Left ventricle myocardium inferior (tissue), 1 donor: ENCODE data around the gene SLC30A2. TPM values are rescaled to one million over a fixed set of nuclear protein-coding genes. Genes with fewer than 3 reads are reported as not detected.

Experiments
- DNase-seq: peaks from one replicate; pipeline ENCODE4 v3.0.0-alpha.2; 2020
- H3K27ac ChIP-seq: fragments of 200-600 bp; replicated peaks from 2 replicates; pipeline ENCODE4 v1.8.0; 2021
- H3K27me3 ChIP-seq: fragments of 200-600 bp; 2 replicates; pipeline ENCODE4 v1.8.0; 2021; ENCODE audit warnings: low read depth
- H3K36me3 ChIP-seq: fragments of 200-600 bp; 2 replicates; pipeline ENCODE4 v1.8.0; 2021
- H3K4me1 ChIP-seq: fragments of 200-600 bp; 2 replicates; pipeline ENCODE4 v1.8.0; 2021
- H3K4me3 ChIP-seq: fragments of 200-600 bp; 2 replicates; pipeline ENCODE4 v1.8.0; 2021; ENCODE audit warnings: mild to moderate bottlenecking, moderate library complexity
- H3K9me3 ChIP-seq: fragments of 200-600 bp; replicated peaks from 2 replicates; pipeline ENCODE4 v1.8.0; 2021
- intact Hi-C: fragments of 100-400 bp; cut with micrococcal nuclease; formaldehyde crosslinking; loops from one replicate; pipeline ENCODE4 v1.11.0; 2022
- total RNA-seq: library from RNA; stranded (reverse); fragmentation: NEBNext Ultra II Directional; extraction: Animal tissue kit (Norgen Biotek cat#: 25700); gene quantifications from one replicate; pipeline ENCODE4 v1.2.1, GENCODE V29; 2021
- TF ChIP-seq, protein P1 (sequence below): fragments of 200-600 bp; IDR thresholded peaks from 2 replicates; pipeline ENCODE4 v1.8.0; 2021; ENCODE audit warnings: antibody characterized with exemption, mild to moderate bottlenecking, borderline replicate concordance
- donor health status: DM: no; HTN: yes; CAD: no; lungs with severe emphysema.

SLC30A2 gene
- total RNA-seq, 1 donor from 2014 or later: 7.1 TPM

DNA sequence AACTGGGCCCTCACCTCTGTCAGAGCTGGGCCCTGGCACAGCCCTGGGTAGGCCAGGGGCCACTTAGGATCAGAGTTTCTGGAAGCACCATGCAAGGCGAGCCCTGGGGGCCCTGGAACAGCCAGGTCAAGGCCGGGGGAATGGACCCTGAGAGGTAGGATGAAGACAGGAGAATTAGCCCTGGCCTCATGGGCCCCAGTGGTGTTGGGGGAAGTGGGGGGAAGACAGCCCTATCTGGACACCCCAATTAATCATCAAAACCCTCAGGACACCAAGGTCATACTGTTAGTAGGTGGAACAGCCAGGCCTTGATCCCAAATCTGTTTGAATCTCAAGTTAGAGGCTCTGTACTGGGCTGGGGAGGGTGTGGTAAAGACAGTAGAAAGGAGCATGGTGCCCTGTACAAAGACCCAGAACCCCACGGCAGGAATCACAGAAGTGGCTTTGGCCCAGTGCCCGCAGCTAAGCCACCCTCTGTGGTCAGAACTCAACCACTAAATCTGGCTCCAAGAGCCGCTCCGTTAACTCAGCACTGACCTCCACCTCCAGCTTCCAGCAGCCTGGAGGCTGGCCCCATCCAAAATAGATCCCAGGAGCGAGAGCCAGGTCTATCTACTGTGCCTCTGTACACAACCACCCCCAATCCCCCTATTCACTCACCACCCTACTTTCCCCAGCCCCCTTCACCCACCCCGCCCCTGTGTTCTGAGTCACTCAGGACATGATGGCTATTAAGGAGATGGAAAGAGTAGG, 35.5 kb upstream of the SLC30A2 start:
- peaks cover 60% of the 10 kb centered on the region for H3K4me1 ChIP-seq
- intact Hi-C loops: no loop called here

DNA sequence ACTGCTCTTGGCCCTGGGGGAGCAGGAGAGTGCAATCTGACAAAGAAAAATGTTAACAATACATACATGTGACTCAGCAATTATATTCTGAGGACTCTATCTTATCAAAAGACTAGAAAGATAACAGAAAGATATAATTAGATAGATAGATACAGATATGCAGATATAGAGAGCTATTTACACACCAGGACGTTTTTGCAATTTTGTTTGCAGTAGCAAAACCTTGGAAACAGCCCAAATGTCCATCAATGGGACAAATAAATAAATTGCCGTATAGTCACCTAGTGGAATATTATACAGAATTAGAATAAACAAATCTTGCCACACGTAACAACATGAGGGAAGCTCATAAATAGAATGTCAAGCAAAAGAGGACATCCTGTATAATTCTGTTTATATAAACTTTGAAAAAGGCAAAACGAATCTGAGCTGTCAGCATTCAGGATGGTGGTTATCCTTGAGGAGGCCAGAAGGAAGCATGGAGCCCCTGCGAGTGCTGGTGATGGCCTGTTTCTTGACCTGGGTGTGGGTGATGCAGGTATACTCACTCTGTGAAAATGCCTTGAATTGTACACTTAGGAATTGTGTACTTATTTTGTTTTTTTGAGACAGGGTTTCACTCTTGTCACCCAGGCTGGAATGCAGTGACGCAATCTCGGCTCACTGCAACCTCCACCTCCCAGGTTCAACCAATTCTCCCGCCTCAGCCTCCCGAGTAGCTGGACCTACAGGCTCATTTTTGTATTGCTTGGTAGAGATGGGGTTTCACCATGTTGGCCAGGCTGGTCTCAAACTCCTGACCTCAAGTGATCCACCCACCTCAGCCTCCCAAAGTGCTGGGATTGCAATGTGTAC, 34.3 kb upstream of the SLC30A2 start:
- Histone ChIP-seq H3K4me1 (peaks cover 71% of the 10 kb centered on the region), H3K27me3 (peaks cover 13% of the 10 kb centered on the region), H3K27ac (peak overlapping the region; percentile 90), H3K9me3 (no peaks in the 10 kb centered on the region), H3K4me3 (no peak overlapping the region), H3K36me3 (no peaks in the 10 kb centered on the region)
- intact Hi-C loops: no loop called here
- no peak for DNase-seq
- TF ChIP-seq, protein P1, sequence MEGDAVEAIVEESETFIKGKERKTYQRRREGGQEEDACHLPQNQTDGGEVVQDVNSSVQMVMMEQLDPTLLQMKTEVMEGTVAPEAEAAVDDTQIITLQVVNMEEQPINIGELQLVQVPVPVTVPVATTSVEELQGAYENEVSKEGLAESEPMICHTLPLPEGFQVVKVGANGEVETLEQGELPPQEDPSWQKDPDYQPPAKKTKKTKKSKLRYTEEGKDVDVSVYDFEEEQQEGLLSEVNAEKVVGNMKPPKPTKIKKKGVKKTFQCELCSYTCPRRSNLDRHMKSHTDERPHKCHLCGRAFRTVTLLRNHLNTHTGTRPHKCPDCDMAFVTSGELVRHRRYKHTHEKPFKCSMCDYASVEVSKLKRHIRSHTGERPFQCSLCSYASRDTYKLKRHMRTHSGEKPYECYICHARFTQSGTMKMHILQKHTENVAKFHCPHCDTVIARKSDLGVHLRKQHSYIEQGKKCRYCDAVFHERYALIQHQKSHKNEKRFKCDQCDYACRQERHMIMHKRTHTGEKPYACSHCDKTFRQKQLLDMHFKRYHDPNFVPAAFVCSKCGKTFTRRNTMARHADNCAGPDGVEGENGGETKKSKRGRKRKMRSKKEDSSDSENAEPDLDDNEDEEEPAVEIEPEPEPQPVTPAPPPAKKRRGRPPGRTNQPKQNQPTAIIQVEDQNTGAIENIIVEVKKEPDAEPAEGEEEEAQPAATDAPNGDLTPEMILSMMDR: no peak

More for the DNA sequence above, 35.5 kb upstream of the SLC30A2 start:
- Histone ChIP-seq H3K36me3 (no peaks in the 10 kb centered on the region), H3K27ac (peak overlapping the region; percentile 90), H3K27me3 (peaks cover 3% of the 10 kb centered on the region), H3K9me3 (no peaks in the 10 kb centered on the region), H3K4me3 (no peak overlapping the region)
- TF ChIP-seq, protein P1: no peak
- peak; percentile 62 for DNase-seq

DNA sequence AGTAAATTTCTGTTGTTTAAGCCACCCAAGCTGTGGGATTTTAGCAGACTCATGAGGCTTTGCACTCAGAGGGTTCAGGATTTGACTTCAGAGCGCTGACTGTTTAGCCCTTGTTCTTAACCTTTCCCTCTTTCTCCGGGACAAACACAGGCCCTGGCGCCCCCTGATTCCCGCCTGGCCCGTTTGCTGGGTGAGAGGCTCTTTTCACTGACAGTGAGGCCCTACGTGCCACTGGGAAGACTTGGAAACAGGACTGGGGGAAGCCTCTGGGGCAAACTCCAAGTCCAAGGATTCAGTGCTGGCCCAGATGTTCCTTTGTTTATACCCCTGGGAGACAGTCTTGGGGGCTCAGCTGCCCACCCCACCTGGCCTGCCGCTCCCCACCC, 33.3 kb upstream of the SLC30A2 start:
- Histone ChIP-seq H3K36me3 (no peaks in the 10 kb centered on the region), H3K27me3 (peaks cover 16% of the 10 kb centered on the region), H3K4me3 (no peak overlapping the region), H3K4me1 (peaks cover 69% of the 10 kb centered on the region), H3K27ac (peak overlapping the region; percentile 90), H3K9me3 (no peaks in the 10 kb centered on the region)
- DNase-seq: no peak
- intact Hi-C loops: no loop called here
- TF ChIP-seq, protein P1: no peak

DNA sequence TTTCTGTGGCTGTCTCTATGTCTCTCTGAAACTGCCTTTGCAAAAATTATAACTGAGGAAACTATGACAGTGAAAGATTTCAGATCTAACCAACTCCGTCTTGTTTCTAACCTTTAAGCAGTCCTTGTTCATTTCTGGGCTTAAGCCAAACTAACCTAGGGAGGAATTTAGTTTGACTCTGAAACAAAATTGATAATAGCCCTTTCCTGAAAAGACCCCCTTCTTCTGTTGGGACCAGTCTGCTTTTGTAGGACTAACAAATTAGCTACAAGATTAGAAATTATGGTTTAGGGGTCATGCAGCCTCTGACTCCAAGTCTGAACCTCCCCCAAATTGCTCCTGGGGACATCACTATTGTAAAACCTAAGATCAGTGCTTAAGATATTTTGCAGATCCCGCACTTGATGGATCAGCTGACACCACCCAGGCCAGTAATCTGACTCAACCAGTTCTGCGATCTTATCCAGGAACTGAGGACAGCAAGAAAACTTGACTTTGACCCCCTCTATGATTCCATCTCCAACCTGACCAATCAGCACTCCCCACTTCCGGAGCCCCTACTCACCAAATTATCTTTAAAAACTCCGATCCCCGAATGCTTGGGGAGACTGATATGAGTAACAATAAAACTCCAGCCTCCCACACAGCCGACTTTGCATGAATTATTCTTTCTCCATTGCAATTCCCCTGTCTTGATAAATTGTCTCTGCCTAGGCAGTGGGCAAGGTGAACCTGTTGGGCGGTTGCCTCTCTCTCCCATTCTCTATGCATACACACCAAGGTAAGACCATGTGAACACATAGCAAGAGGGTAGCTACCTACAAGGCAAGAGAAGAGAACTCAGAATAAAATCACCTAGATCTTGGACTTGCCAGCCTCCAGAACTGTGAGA, 32.6 kb upstream of the SLC30A2 start:
- intact Hi-C loops: no loop called here
- no peak for DNase-seq
- Histone ChIP-seq H3K27ac (peak overlapping the region; percentile 90), H3K9me3 (no peaks in the 10 kb centered on the region), H3K36me3 (no peaks in the 10 kb centered on the region), H3K27me3 (peaks cover 16% of the 10 kb centered on the region), H3K4me1 (peaks cover 65% of the 10 kb centered on the region), H3K4me3 (no peak overlapping the region)
- TF ChIP-seq, protein P1: no peak

DNA sequence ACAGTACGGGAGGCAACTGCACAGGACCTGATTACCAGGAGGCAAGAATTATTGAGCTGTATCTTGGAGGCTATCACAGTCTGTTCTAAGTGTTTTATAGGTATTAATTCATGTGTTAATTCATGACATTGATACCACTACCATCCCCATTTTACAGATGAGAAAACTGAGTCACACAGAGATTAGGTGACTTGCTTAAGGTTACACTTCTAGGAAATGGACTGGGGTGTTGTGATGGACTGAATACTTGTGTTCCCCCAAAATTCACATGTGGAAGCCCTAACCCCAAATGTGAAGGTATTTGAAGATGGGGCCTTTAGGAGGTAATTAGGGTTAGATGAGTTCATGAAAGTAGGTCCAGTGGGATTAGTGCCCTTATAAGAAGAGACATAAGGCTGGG, 31.6 kb upstream of the SLC30A2 start:
- peak overlapping the region; percentile 90 for H3K27ac ChIP-seq
- no peak for DNase-seq
- H3K36me3 ChIP-seq: no peaks in the 10 kb centered on the region
- no peak overlapping the region for H3K4me3 ChIP-seq
- H3K9me3 ChIP-seq: no peaks in the 10 kb centered on the region
- peaks cover 68% of the 10 kb centered on the region for H3K4me1 ChIP-seq
- TF ChIP-seq, protein P1: no peak
- H3K27me3 ChIP-seq: peaks cover 13% of the 10 kb centered on the region
- intact Hi-C loops: no loop called here
